ENCODE measurements around the gene AIP. TPM values are rescaled to one million over a fixed set of nuclear protein-coding genes. Genes with fewer than 3 reads are reported as not detected.

The AIP gene
- total RNA-seq, 1 experiment from 2014 or later, result 35.6 TPM

- H3K23me2 ChIP-seq (ENCODE audit: insufficient read length, low read depth, low read length, poor library complexity, severe bottlenecking), result peaks cover 12% of the 10 kb centered on the region
- Mint-ChIP-seq H3K27me3 (ENCODE audit: low read depth) (peaks cover 9% of the 10 kb centered on the region), H3K4me3 (peak within 1 kb of the TSS; percentile 87 to 90), H3K4me1 (peaks cover 20 to 25% of the 10 kb centered on the region in 2 experiments), H3K9me3 (no peaks in the 10 kb centered on the region), H3K36me3 (ENCODE audit: insufficient read depth in 1 of 3, low read depth in 3 of 3) (peaks cover 0 to 4% (median 0%) of the 10 kb centered on the region in 3 experiments; a peak in 2 of 7 replicates), H3K27ac (peak within 1 kb of the TSS; percentile 63 to 95 (median 80); a peak in 5 of 7 replicates)
- no peak within 1 kb of the TSS for H2BK120ac ChIP-seq (ENCODE audit: low read depth, low read length, poor library complexity, severe bottlenecking)
- H4K20me1 ChIP-seq (ENCODE audit: control insufficient read depth, insufficient read depth, insufficient read length), result no peaks in the 10 kb centered on the region
- no peaks in the 10 kb centered on the region; the same call in 1 of the 2 replicates for H3K4me1 ChIP-seq (ENCODE audit: insufficient read depth, low read length)
- H3K9me3 ChIP-seq (ENCODE audit: control insufficient read depth, low read depth, low read length), result no peaks in the 10 kb centered on the region
- H2BK15ac ChIP-seq (ENCODE audit: low read depth, low read length), result no peak within 1 kb of the TSS
- no peaks in the 10 kb centered on the region for H3K79me2 ChIP-seq (ENCODE audit: insufficient read depth, low read length)
- peaks cover 3% of the 10 kb centered on the region; the same call in 1 of the 2 replicates for H3K27me3 ChIP-seq (ENCODE audit: insufficient read depth, low read length)
- H4K91ac ChIP-seq (ENCODE audit: insufficient read length, low read depth, low read length), result no peak within 1 kb of the TSS
- H3K4me2 ChIP-seq (ENCODE audit: insufficient read depth, insufficient read length, low read length), result peak within 1 kb of the TSS; percentile 67
- H3K4ac ChIP-seq (ENCODE audit: low read depth, low read length), result no peak within 1 kb of the TSS
- H4K5ac ChIP-seq (ENCODE audit: insufficient read length, low read depth, low read length), result no peak within 1 kb of the TSS
- H3K14ac ChIP-seq (ENCODE audit: insufficient read depth, low read length), result peak within 1 kb of the TSS; percentile 78; the same call in 1 of the 2 replicates
- DNase-seq, result peak; percentile 94
- H2BK5ac ChIP-seq (ENCODE audit: insufficient read length, low read length), result no peak within 1 kb of the TSS
- peak within 1 kb of the TSS; percentile 43 for H3K9ac ChIP-seq (ENCODE audit: extremely low read depth, insufficient read length, low read length)
- peak within 1 kb of the TSS; percentile 84 for H3K18ac ChIP-seq (ENCODE audit: insufficient read length, low read depth, low read length)
- no peak within 1 kb of the TSS for H3K23ac ChIP-seq (ENCODE audit: insufficient read length, low read depth, low read length)
- H3K27ac ChIP-seq (ENCODE audit: insufficient read length, low read depth, low read length), result no peak within 1 kb of the TSS
- peak; percentile 55 for TF ChIP-seq CTCF (conservative IDR thresholded peaks at IDR 0.05)
- no peak within 1 kb of the TSS for H3T11ph ChIP-seq (ENCODE audit: low read length)
- H2BK20ac ChIP-seq (ENCODE audit: low read depth, low read length, poor library complexity, severe bottlenecking), result no peak within 1 kb of the TSS
- no peak within 1 kb of the TSS for H2BK12ac ChIP-seq (ENCODE audit: insufficient read length, low read depth, low read length)
- H3K79me1 ChIP-seq (ENCODE audit: insufficient read depth, low read depth, low read length, poor library complexity, severe bottlenecking), result no peaks in the 10 kb centered on the region
- no peak within 1 kb of the TSS for H3K56ac ChIP-seq (ENCODE audit: insufficient read length, low read depth, low read length)
- no peak within 1 kb of the TSS for H2AFZ ChIP-seq (ENCODE audit: low read length)
- H4K8ac ChIP-seq (replicated peaks; ENCODE audit: insufficient read length, low read depth, low read length), result no peak within 1 kb of the TSS
- no CpG with 5 or more reads among the region's 76 CpGs for whole genome bisulfite sequencing (ENCODE audit: extremely low coverage, insufficient read length, low lambda C conversion rate)
- no peak within 1 kb of the TSS for H2AK5ac ChIP-seq (ENCODE audit: insufficient read length, low read length)
Observed at GRCh38 chr11:67468759-67469507, 13.9 kb upstream of the AIP start, which contains the start of gene TMEM134. Gene TMEM134 (minus strand): TSS chr11:67469251. CDS start chr11:67469192, 59 bp downstream.

All from H9 (cell line).